SU-DHL-6 (cell line): ENCODE measurements around the gene M1AP.

Source experiments
- EZH2phosphoT487 ChIP-seq: fragments of 200-600 bp; sonication (generic), shearing (Covaris generic); conservative IDR thresholded peaks from 2 replicates; pipeline ENCODE4 v1.6.1; 2018; ENCODE audit warnings: mild to moderate bottlenecking, antibody characterized with exemption, low read length, moderate library complexity, mixed read lengths
- TF ChIP-seq, protein P1 (sequence below): fragments of 200-600 bp; sonication (generic); IDR thresholded peaks from one replicate; pipeline ENCODE4 v1.5.1; 2017; ENCODE audit warnings: antibody characterized with exemption, mild to moderate bottlenecking, low read length, moderate library complexity; ENCODE audit not compliant: insufficient read depth, poor library complexity, severe bottlenecking

DNA sequence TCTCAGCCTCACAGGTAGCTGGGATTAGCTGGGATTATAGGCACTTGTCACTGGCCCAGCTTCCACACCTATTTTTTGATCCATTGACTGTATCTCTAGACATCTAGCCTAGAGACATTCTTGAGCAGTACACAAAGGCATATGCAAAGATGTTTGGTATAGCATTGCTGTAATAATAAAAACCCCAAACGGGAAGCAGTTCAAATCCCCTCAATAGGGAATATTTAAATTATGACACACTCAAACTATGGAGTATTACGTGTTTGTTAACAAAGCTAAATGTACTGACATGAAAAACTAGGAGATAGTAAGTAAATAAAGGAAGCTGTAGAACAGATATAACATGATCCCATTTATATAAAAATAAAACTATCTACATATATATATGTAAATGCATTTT, 65.9 kb downstream of the M1AP start:
- no peak for TF ChIP-seq EZH2phosphoT487
- TF ChIP-seq, protein P1, sequence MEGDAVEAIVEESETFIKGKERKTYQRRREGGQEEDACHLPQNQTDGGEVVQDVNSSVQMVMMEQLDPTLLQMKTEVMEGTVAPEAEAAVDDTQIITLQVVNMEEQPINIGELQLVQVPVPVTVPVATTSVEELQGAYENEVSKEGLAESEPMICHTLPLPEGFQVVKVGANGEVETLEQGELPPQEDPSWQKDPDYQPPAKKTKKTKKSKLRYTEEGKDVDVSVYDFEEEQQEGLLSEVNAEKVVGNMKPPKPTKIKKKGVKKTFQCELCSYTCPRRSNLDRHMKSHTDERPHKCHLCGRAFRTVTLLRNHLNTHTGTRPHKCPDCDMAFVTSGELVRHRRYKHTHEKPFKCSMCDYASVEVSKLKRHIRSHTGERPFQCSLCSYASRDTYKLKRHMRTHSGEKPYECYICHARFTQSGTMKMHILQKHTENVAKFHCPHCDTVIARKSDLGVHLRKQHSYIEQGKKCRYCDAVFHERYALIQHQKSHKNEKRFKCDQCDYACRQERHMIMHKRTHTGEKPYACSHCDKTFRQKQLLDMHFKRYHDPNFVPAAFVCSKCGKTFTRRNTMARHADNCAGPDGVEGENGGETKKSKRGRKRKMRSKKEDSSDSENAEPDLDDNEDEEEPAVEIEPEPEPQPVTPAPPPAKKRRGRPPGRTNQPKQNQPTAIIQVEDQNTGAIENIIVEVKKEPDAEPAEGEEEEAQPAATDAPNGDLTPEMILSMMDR, result no peak
